Small intestine (tissue), 7 donors: ENCODE measurements around the gene RNU5D-1. TPM values are rescaled to one million over a fixed set of nuclear protein-coding genes. Genes with fewer than 3 reads are reported as not detected.
"Not testable (repeated sequence)": the region's sequence is repeated elsewhere in the genome, so short reads cannot be mapped to it uniquely, and the experiment has no call there.

Source experiments
- DNase-seq, 2 donors: peaks; one replicate each; pipeline versions ENCODE4 v3.0.0 to v3.0.0-alpha.2; 2013
- FAIRE-seq: peaks from 2 replicates; lab custom pipeline; 2012; peaks lifted over from hg19 to GRCh38; lab: Jason Lieb, UNC
- H3K27ac ChIP-seq, 3 donors: one replicate each; pipeline ENCODE4 v1.5.1; 2013; ENCODE audit warnings: low read length in 2 of 3, mild to moderate bottlenecking in 2 of 3, control low read depth in 1 of 3, inconsistent platforms in 1 of 3, low read depth in 1 of 3, moderate library complexity in 1 of 3
- H3K27me3 ChIP-seq, 3 donors: one replicate each; pipeline ENCODE4 v1.6.1; 2013; ENCODE audit warnings: low read length in 3 of 3, inconsistent platforms in 1 of 3; ENCODE audit not compliant: control insufficient read depth in 3 of 3, insufficient read depth in 3 of 3
- H3K36me3 ChIP-seq, 3 donors: one replicate each; pipeline ENCODE4 v1.6.1; 2013; ENCODE audit warnings: low read length in 3 of 3, inconsistent platforms in 1 of 3, low read depth in 1 of 3, mild to moderate bottlenecking in 1 of 3, moderate library complexity in 1 of 3; ENCODE audit not compliant: control insufficient read depth in 3 of 3, insufficient read depth in 2 of 3
- H3K4me1 ChIP-seq, 3 donors: one replicate each; pipeline ENCODE4 v1.6.1; 2013; ENCODE audit warnings: low read length in 2 of 3, inconsistent platforms in 1 of 3, low read depth in 1 of 3, mild to moderate bottlenecking in 1 of 3, moderate library complexity in 1 of 3; ENCODE audit not compliant: control insufficient read depth in 3 of 3, insufficient read depth in 2 of 3
- H3K4me3 ChIP-seq, 3 donors: one replicate each; pipeline ENCODE4 v1.5.1; 2013; ENCODE audit warnings: low read length in 3 of 3, control low read depth in 1 of 3, inconsistent platforms in 1 of 3, low read depth in 1 of 3, mild to moderate bottlenecking in 1 of 3, moderate library complexity in 1 of 3
- H3K9me3 ChIP-seq, 2 donors: one replicate each; pipeline ENCODE4 v1.6.1; 2013; ENCODE audit warnings: low read depth in 1 of 2, low read length in 1 of 2; ENCODE audit not compliant: control insufficient read depth in 2 of 2, insufficient read depth in 1 of 2
- WGBS, 3 donors: extraction: QIAGEN DNeasy Blood & Tissue Kit; methylation state at CpG; one replicate each; pipeline ENCODE4 v1.1.7; 2013; 5-methylcytosine and 5-hydroxymethylcytosine counted together
- polyA plus RNA-seq, 4 donors: library from polyadenylated mRNA; stranded (reverse) in 3 of 4; unstranded in 1 of 4; fragments of 200-250 nt in 3 of 4; fragments of 120-200 nt in 1 of 4; gene quantifications; one replicate each; pipeline versions ENCODE4 v1.2.1 to v1.2.3, GENCODE V29; 2013
- donor health status: healthy with polysubstance abuse.
- donor health status: control.
- donor health status: control.
- donor health status: Bipolar disorder and iron deficiency.
- donor health status: healthy.

RNU5D-1 gene
- polyA plus RNA-seq, 4 donors: not detected

- H3K27ac ChIP-seq: peak within 1 kb of the TSS; percentile 95 to 99 (median 98)
- DNase-seq: peak; percentile 96 to 98
- no peaks in the 10 kb centered on the region for H3K9me3 ChIP-seq
- FAIRE-seq: no peak
- peaks cover 7 to 41% (median 7%) of the 10 kb centered on the region in 3 donors for H3K36me3 ChIP-seq
- peak within 1 kb of the TSS; percentile 72 to 98 (median 92) for H3K4me3 ChIP-seq
- peaks cover 0 to 16% (median 0%) of the 10 kb centered on the region in 3 donors for H3K4me1 ChIP-seq
- 0% methylated on average over 59 to 65 of the region's 65 CpGs for WGBS, 3 donors
- no peaks in the 10 kb centered on the region for H3K27me3 ChIP-seq
Observed at GRCh38 chr1:44775078-44775929, 44.3 kb upstream of the RNU5D-1 start, which contains the start of gene RPS8. TSS of gene RPS8 (plus strand) at chr1:44775540. CDS start at chr1:44775597, 57 bp downstream.

DNA sequence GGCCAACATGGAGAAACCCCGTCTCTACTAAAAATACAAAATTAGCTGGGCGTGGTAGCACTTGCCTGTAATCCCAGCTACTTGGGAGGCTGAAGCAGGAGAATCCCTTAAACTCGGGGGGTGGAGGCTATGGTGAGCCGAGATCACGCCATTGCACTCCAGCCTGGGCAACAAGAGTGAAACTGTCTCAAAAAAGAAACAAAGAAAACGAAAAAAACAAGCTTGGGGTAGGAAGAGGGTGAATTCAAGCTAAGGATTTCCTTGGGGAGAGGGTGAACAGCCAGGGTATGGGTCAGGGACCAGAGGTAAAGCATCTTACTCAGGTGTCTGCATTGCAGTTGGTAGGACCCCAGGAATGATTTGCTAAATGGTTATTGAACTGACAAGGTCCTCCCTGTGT, 35.5 kb upstream of the RNU5D-1 start:
- WGBS, 3 donors: 91 to 96% (median 96%) methylated on average over 6 of the region's 6 CpGs
- H3K27me3 ChIP-seq, FAIRE-seq, H3K9me3 ChIP-seq, H3K4me1 ChIP-seq, DNase-seq, H3K27ac ChIP-seq, H3K4me3 ChIP-seq: not testable (repeated sequence)
- H3K36me3 ChIP-seq: peaks cover 0 to 45% (median 0%) of the 10 kb centered on the region in 3 donors

GRCh38 chr1:44760876-44761275, 29.9 kb upstream of the RNU5D-1 start:
- Histone ChIP-seq H3K4me1 (no peaks in the 10 kb centered on the region), H3K4me3 (no peak overlapping the region), H3K9me3 (no peaks in the 10 kb centered on the region), H3K27ac (no peak overlapping the region), H3K36me3 (peaks cover 0 to 67% (median 4%) of the 10 kb centered on the region in 3 donors), H3K27me3 (no peaks in the 10 kb centered on the region)
- WGBS, 3 donors: 87 to 97% (median 94%) methylated on average over 3 of the region's 3 CpGs
- no peak for FAIRE-seq
- no peak for DNase-seq

GRCh38 chr1:44759077-44759476, 28.1 kb upstream of the RNU5D-1 start:
- Histone ChIP-seq H3K9me3 (no peaks in the 10 kb centered on the region), H3K4me1 (no peaks in the 10 kb centered on the region), H3K4me3 (no peak overlapping the region), H3K36me3 (peaks cover 0 to 66% (median 4%) of the 10 kb centered on the region in 3 donors), H3K27ac (no peak overlapping the region), H3K27me3 (no peaks in the 10 kb centered on the region)
- DNase-seq (no peak), FAIRE-seq (no peak)
- 90 to 96% (median 92%) methylated on average over 11 of the region's 11 CpGs for WGBS, 3 donors

GRCh38 chr1:44757420-44757819, 26.4 kb upstream of the RNU5D-1 start:
- H3K27ac ChIP-seq: no peak overlapping the region
- no peaks in the 10 kb centered on the region for H3K4me1 ChIP-seq
- H3K9me3 ChIP-seq: no peaks in the 10 kb centered on the region
- peaks cover 0 to 65% (median 6%) of the 10 kb centered on the region in 3 donors for H3K36me3 ChIP-seq
- H3K4me3 ChIP-seq: no peak overlapping the region
- FAIRE-seq: no peak
- H3K27me3 ChIP-seq: no peaks in the 10 kb centered on the region
- no peak for DNase-seq
- WGBS, 3 donors: 76 to 85% (median 80%) methylated on average over 2 of the region's 2 CpGs

DNA sequence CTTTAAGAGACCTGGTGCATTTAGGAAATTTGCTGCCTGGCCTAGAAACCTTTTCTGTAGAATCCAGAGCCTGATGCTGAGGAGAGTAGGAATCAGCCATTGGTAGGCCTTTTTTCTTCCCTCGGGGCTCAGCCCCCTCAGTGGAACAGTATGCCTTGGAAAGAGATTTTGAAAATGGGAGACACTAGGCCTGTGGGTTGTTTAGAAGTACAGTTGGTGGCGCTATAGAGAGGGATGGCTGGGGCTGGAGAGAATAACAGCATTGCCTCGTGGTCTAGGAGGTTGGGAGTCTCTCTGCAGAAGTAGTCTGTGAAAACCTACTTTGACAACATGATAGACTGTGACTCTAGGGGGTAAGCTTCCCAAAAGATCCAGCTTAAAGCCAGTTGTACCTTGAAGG, 16.9 kb upstream of the RNU5D-1 start:
- Histone ChIP-seq H3K9me3 (no peaks in the 10 kb centered on the region), H3K36me3 (peaks cover 0 to 30% (median 2%) of the 10 kb centered on the region in 3 donors), H3K27ac (no peak overlapping the region), H3K4me3 (no peak overlapping the region), H3K27me3 (no peaks in the 10 kb centered on the region), H3K4me1 (no peaks in the 10 kb centered on the region)
- no peak for DNase-seq
- FAIRE-seq: no peak
- WGBS, 3 donors: 92 to 98% (median 95%) methylated on average over 3 of the region's 3 CpGs

DNA sequence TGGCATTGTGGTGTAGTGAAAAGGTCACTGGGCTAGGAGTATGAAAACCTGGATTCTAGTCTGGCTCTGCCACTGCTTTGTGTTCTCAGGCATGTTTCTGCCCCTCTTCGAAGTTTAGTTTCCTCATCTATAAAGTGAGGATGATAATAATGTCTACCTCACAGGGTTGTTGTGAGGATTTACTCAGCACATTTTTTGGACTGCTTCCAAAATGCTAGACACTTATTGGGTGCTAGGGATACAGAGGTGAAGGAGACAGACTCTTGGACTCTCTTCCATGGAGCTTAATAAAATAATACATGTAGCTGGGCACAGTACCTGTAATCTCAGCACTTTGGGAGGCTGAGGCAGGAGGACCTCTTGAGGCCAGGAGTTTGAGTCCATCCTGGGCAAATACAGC, 12.2 kb upstream of the RNU5D-1 start:
- no peak overlapping the region for H3K4me3 ChIP-seq
- H3K4me1 ChIP-seq: peaks cover 0 to 6% (median 3%) of the 10 kb centered on the region in 3 donors
- no peaks in the 10 kb centered on the region for H3K27me3 ChIP-seq
- WGBS, 3 donors: 62 to 100% (median 85%) methylated on average over 1 of the region's 1 CpG
- DNase-seq (no peak), FAIRE-seq (no peak)
- no peak overlapping the region for H3K27ac ChIP-seq
- peaks cover 0 to 2% of the 10 kb centered on the region in 2 donors for H3K9me3 ChIP-seq
- peaks cover 0 to 17% (median 0%) of the 10 kb centered on the region in 3 donors for H3K36me3 ChIP-seq

GRCh38 chr1:44740179-44740617, 9.2 kb upstream of the RNU5D-1 start:
- no peak for DNase-seq
- Histone ChIP-seq H3K9me3 (peaks cover 0 to 5% of the 10 kb centered on the region in 2 donors), H3K36me3 (peaks cover 0 to 8% (median 0%) of the 10 kb centered on the region in 3 donors), H3K27ac (peak overlapping the region in 1 of 3 donors; percentile 92), H3K4me1 (peaks cover 0 to 6% (median 3%) of the 10 kb centered on the region in 3 donors), H3K27me3 (no peaks in the 10 kb centered on the region), H3K4me3 (peak overlapping the region; percentile 37 to 76 (median 44))
- 3 to 4% (median 3%) methylated on average over 14 of the region's 14 CpGs for WGBS, 3 donors
- FAIRE-seq: no peak
